Gastrocnemius medialis (tissue), 4 donors: ENCODE results near the gene FCGBP.

Experiments
- CTCF ChIP-seq, 5 experiments: fragments of 450-650 bp in 3 of 5; fragments of 200-600 bp in 2 of 5; sonication (generic) in 2 of 5; IDR thresholded peaks in 4 of 5; conservative IDR thresholded peaks in 1 of 5; 1 replicate in 4 of 5; 2 replicates in 1 of 5; pipeline ENCODE4 v1.5.1; 2016 to 2019; ENCODE audit warnings: antibody characterized with exemption in 5 of 5, mild to moderate bottlenecking in 3 of 5, moderate library complexity in 3 of 5
- POLR2A ChIP-seq, 2 donors: fragments of 450-650 bp; IDR thresholded peaks; one replicate each; pipeline ENCODE4 v1.6.1; 2017; ENCODE audit warnings: antibody characterized with exemption in 2 of 2, mild to moderate bottlenecking in 2 of 2, moderate library complexity in 2 of 2

GRCh38 chr19:39924389-39924788, 10.0 kb downstream of the FCGBP start:
- TF ChIP-seq CTCF (IDR thresholded peaks at IDR 0.05 in 4 of 5, conservative IDR thresholded peaks at IDR 0.05 in 1 of 5) = no peak
- TF ChIP-seq POLR2A (IDR thresholded peaks at IDR 0.05) = no peak
